Esophagus squamous epithelium (tissue), 5 donors: Measurements from ENCODE around the gene KCNG2. TPM values are rescaled to one million over a fixed set of nuclear protein-coding genes. Genes with fewer than 3 reads are reported as not detected.

Experiments
- DNase-seq: peaks from one replicate; lab custom pipeline; 2025; lab: John Stamatoyannopoulos, UW
- H3K27ac ChIP-seq, 4 donors: fragments of 200-600 bp; sonication (generic); one replicate each; pipeline ENCODE4 v1.5.1; 2016 to 2019; ENCODE audit warnings: mild to moderate bottlenecking in 1 of 4
- H3K27me3 ChIP-seq, 4 donors: fragments of 200-600 bp; sonication (generic); 1 replicate in 3 of 4; 2 replicates in 1 of 4; pipeline versions ENCODE4 v1.5.1 to v1.6.0; 2017 to 2021; ENCODE audit warnings: antibody characterized with exemption in 1 of 4
- H3K36me3 ChIP-seq, 3 donors: fragments of 200-600 bp; sonication (generic); one replicate each; pipeline ENCODE4 v1.5.1; 2016 to 2019
- H3K4me1 ChIP-seq, 3 donors: fragments of 200-600 bp; sonication (generic); one replicate each; pipeline ENCODE4 v1.5.1; 2017 to 2019
- H3K4me3 ChIP-seq, 4 donors: fragments of 200-600 bp; sonication (generic); 1 replicate in 3 of 4; 2 replicates in 1 of 4; pipeline ENCODE4 v1.5.1; 2016 to 2019; ENCODE audit warnings: mild to moderate bottlenecking in 2 of 4, moderate library complexity in 1 of 4
- H3K9me3 ChIP-seq, 3 donors: fragments of 200-600 bp; sonication (generic); one replicate each; pipeline ENCODE4 v1.5.1; 2016 to 2019
- POLR2A ChIP-seq, 4 donors: fragments of 450-650 bp; IDR thresholded peaks; one replicate each; pipeline ENCODE4 v1.6.1; 2017; ENCODE audit warnings: antibody characterized with exemption in 4 of 4, mild to moderate bottlenecking in 4 of 4, moderate library complexity in 3 of 4
- WGBS, 2 donors: methylation state at CpG; one replicate each; pipeline ENCODE4 v1.1.5; 2018; 5-methylcytosine and 5-hydroxymethylcytosine counted together
- intact Hi-C: fragments of 100-400 bp; cut with DNase I; formaldehyde crosslinking; loops from one replicate; pipeline ENCODE4 v1.15.0; 2022
- total RNA-seq, 4 donors: library from RNA; depleted of rRNA; stranded (reverse); fragments of >200 nt; gene quantifications; one replicate each; pipeline ENCODE4 v1.1.0, GENCODE V29; 2016
- TF ChIP-seq, protein P1 (sequence below), 6 experiments: fragments of 450-650 bp in 4 of 6; fragments of 200-600 bp in 2 of 6; sonication (generic) in 2 of 6; IDR thresholded peaks; one replicate each; pipeline ENCODE4 v1.5.1; 2016 to 2019; ENCODE audit warnings: antibody characterized with exemption in 6 of 6, mild to moderate bottlenecking in 4 of 6, moderate library complexity in 4 of 6
- donor health status: DM: yes; HTN: yes; CAD: no.

The KCNG2 gene
- total RNA-seq, 4 donors from 2014 or later, result 0.19 TPM; not detected in 3

DNA sequence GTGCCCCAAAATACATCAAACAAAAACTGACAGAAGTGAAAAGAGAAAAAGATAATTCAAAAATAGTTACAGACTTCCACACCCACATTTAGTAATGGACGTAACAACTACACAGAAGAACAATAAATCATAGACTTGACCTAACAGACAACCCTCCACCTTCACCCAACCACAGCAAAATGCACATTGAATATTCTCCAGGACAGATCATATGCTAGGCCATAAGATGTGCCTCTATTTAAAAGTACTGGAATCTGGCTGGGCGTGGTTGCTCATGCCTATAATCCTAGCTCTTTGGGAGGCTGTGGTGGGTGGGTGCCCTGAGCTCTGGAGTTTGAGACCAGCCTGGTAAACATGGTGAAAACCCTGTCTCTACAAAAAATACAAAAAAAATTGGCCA lies 133.7 kb downstream of the KCNG2 start:
- intact Hi-C loops, result no loop called here
- H3K27ac ChIP-seq, result no peak overlapping the region
- H3K36me3 ChIP-seq, result peaks cover 7 to 84% (median 7%) of the 10 kb centered on the region in 3 donors
- peaks cover 0 to 5% (median 0%) of the 10 kb centered on the region in 3 donors for H3K4me1 ChIP-seq
- WGBS, 2 donors, result 92 to 94% methylated on average over 2 of the region's 2 CpGs
- H3K4me3 ChIP-seq, result no peak overlapping the region
- H3K27me3 ChIP-seq, result no peaks in the 10 kb centered on the region
- no peak for DNase-seq
- no peak for TF ChIP-seq POLR2A (IDR thresholded peaks at IDR 0.05)
- TF ChIP-seq, protein P1, sequence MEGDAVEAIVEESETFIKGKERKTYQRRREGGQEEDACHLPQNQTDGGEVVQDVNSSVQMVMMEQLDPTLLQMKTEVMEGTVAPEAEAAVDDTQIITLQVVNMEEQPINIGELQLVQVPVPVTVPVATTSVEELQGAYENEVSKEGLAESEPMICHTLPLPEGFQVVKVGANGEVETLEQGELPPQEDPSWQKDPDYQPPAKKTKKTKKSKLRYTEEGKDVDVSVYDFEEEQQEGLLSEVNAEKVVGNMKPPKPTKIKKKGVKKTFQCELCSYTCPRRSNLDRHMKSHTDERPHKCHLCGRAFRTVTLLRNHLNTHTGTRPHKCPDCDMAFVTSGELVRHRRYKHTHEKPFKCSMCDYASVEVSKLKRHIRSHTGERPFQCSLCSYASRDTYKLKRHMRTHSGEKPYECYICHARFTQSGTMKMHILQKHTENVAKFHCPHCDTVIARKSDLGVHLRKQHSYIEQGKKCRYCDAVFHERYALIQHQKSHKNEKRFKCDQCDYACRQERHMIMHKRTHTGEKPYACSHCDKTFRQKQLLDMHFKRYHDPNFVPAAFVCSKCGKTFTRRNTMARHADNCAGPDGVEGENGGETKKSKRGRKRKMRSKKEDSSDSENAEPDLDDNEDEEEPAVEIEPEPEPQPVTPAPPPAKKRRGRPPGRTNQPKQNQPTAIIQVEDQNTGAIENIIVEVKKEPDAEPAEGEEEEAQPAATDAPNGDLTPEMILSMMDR (IDR thresholded peaks at IDR 0.05), result no peak
- peaks cover 0 to 55% (median 35%) of the 10 kb centered on the region in 3 donors for H3K9me3 ChIP-seq

DNA sequence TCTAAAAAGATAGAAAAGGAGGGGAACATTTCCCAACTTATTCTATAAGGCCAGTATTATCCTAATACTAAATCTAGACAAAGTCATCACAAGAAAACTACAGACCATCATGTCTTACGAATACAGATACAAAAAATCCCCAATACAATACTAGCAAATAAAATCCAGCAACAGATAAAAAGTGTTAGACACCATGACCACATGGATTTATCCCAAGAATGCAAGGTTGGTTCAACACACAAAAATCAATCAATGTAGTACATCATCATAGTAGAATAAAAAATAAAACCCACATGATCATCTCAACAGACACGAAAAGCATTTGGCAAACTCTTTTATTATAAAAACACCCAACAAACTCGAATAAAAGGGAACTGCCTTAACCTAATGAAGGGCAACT lies 135.2 kb downstream of the KCNG2 start:
- peaks cover 0 to 55% (median 35%) of the 10 kb centered on the region in 3 donors for H3K9me3 ChIP-seq
- no peak overlapping the region for H3K4me3 ChIP-seq
- intact Hi-C loops, result no loop called here
- no peak for DNase-seq
- peaks cover 5 to 85% (median 7%) of the 10 kb centered on the region in 3 donors for H3K36me3 ChIP-seq
- WGBS, 2 donors, result 91 to 92% methylated on average over 3 of the region's 3 CpGs
- H3K4me1 ChIP-seq, result peaks cover 0 to 6% (median 0%) of the 10 kb centered on the region in 3 donors
- H3K27me3 ChIP-seq, result no peaks in the 10 kb centered on the region
- H3K27ac ChIP-seq, result no peak overlapping the region
- TF ChIP-seq, protein P1 (IDR thresholded peaks at IDR 0.05), result no peak
- TF ChIP-seq POLR2A (IDR thresholded peaks at IDR 0.05), result no peak

DNA sequence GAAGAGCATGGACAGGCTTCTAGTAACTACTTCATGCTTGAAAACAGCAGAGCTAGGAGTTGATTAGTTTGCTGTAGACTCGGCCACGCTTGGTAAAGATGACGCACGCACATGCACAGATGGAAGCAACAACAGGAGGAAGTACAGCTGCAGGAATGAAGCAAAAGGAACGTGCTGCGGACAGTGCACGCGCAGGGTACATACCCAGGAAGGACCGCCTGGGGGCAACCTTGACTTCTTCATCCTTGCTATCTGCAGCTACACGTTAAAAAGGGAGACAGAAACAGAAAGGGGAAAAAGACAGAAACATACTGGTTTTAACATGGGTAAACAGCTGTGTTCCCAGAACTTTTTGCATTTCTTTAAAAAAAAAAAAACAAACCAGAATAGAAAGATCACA lies 136.0 kb downstream of the KCNG2 start:
- TF ChIP-seq POLR2A (IDR thresholded peaks at IDR 0.05), result no peak
- TF ChIP-seq, protein P1 (IDR thresholded peaks at IDR 0.05), result no peak
- Histone ChIP-seq H3K4me1 (peaks cover 0 to 15% (median 5%) of the 10 kb centered on the region in 3 donors), H3K4me3 (no peak overlapping the region), H3K27ac (no peak overlapping the region), H3K9me3 (peaks cover 0 to 51% (median 35%) of the 10 kb centered on the region in 3 donors), H3K36me3 (peaks cover 0 to 77% (median 7%) of the 10 kb centered on the region in 3 donors), H3K27me3 (no peaks in the 10 kb centered on the region)
- 87 to 90% methylated on average over 6 to 9 of the region's 10 CpGs for WGBS, 2 donors
- DNase-seq, result no peak
- intact Hi-C loops, result no loop called here

DNA sequence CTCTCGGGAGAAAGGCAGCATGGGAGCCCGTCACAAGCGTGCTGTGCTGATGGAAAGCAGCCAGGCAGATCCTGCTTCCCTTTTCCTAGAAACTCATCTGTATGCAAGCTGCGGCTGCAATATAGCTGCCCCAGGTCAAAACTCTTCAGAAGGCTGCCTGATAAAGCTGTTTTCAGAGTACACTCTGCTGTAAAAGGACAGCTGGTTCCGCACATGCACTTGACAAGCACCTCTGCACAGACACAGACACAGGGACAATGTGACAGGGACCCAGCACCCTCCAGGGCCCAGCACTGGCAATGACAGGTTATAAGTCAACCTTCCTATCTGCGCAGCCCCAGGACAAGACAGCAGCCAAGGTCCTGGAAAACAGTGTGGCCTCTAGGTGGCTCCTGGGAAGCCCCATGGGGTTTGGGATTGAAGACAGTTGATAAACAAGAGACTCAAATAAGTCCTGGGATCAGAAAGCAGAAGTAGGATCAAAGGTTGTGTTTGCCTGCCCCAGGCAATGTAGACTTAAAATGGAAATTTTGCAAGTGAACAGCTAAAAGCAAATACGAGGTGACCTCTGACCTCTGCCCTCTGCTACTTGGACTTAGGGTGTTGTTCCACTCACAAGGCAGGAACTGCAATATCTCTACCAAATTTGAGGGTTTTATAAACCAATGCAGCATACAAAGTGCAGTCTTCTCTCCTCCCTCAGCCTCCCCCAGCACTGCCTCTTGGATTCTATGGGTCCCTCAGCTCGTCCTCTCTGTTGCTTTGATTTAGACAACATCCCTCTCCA lies 136.8 kb downstream of the KCNG2 start:
- WGBS, 2 donors, result 66 to 84% methylated on average over 6 to 8 of the region's 8 CpGs
- H3K4me3 ChIP-seq, result no peak overlapping the region
- no peak overlapping the region for H3K27ac ChIP-seq
- H3K27me3 ChIP-seq, result no peaks in the 10 kb centered on the region
- H3K36me3 ChIP-seq, result peaks cover 0 to 73% (median under 1%) of the 10 kb centered on the region in 3 donors
- intact Hi-C loops, result no loop called here
- DNase-seq, result no peak
- peaks cover 0 to 44% (median 28%) of the 10 kb centered on the region in 3 donors for H3K9me3 ChIP-seq
- H3K4me1 ChIP-seq, result peaks cover 0 to 22% (median 6%) of the 10 kb centered on the region in 3 donors
- TF ChIP-seq POLR2A (IDR thresholded peaks at IDR 0.05), result no peak
- TF ChIP-seq, protein P1 (IDR thresholded peaks at IDR 0.05), result no peak

DNA sequence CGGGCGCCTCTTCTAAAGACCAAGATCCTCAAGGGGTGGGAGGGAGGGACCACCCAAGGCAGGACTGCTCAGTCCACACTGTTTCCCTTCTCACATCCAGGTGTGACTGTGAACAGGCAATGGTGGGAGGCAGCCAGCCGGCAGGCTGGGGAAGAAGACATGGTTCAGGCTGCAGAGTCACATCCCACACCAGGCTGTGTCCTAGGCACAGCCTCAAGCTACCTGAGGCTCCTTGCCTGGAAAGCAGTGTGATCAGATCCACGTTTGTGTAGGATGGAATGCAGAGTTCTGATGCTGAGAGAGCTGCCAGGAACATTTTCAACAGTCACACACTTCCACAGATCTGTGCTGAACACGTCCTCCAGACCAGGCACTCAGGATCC lies 137.4 kb downstream of the KCNG2 start:
- intact Hi-C loops, result no loop called here
- no peaks in the 10 kb centered on the region for H3K27me3 ChIP-seq
- WGBS, 2 donors, result 69 to 92% methylated on average over 2 of the region's 5 CpGs
- H3K36me3 ChIP-seq, result peaks cover 0 to 73% (median 0%) of the 10 kb centered on the region in 3 donors
- peaks cover 0 to 28% (median 6%) of the 10 kb centered on the region in 3 donors for H3K4me1 ChIP-seq
- H3K4me3 ChIP-seq, result no peak overlapping the region
- TF ChIP-seq, protein P1 (IDR thresholded peaks at IDR 0.05), result no peak
- TF ChIP-seq POLR2A (IDR thresholded peaks at IDR 0.05), result no peak
- peaks cover 0 to 38% (median 22%) of the 10 kb centered on the region in 3 donors for H3K9me3 ChIP-seq
- no peak overlapping the region for H3K27ac ChIP-seq
- no peak for DNase-seq
